WTC11 (cell line): Measurements from ENCODE around the gene CD96. TPM values are rescaled to one million over a fixed set of nuclear protein-coding genes. Genes with fewer than 3 reads are reported as not detected.

Source experiments
- ATAC-seq: fragments of 200-7000 bp; cut with Tn5 transposase; 2 replicates; pipeline ENCODE4 v1.10.0; 2021; ENCODE audit warnings: mild to moderate bottlenecking, moderate library complexity
- CTCF ChIA-PET: fragments of 300-600 bp; sonication (Branson Sonifier 250); formaldehyde crosslinking; loops from one replicate; lab custom pipeline; 2021; ENCODE audit warnings: antibody characterized with exemption; lab: Charles Lee
- POLR2A ChIA-PET: fragments of 350-600 bp; sonication (Branson Sonifier 250); formaldehyde crosslinking; loops from one replicate; lab custom pipeline; 2021; ENCODE audit warnings: antibody characterized with exemption; lab: Charles Lee
- DNase-seq: peaks from one replicate; pipeline ENCODE4 v3.0.0; 2021; ENCODE audit warnings: low spot score
- H3K27ac Mint-ChIP-seq: 2 replicates; pipeline ENCODE4 v1.8.0; 2021; ENCODE audit warnings: mixed read lengths
- H3K27me3 Mint-ChIP-seq: 2 replicates; pipeline ENCODE4 v1.8.0; 2021; ENCODE audit warnings: low read depth, mild to moderate bottlenecking, moderate library complexity, mixed read lengths
- H3K36me3 Mint-ChIP-seq: 2 replicates; pipeline ENCODE4 v1.8.0; 2021; ENCODE audit warnings: mixed read lengths
- H3K4me1 Mint-ChIP-seq: 2 replicates; pipeline ENCODE4 v1.8.0; 2022; ENCODE audit warnings: mixed read lengths
- H3K4me3 Mint-ChIP-seq: 2 replicates; pipeline ENCODE4 v1.8.0; 2021; ENCODE audit warnings: mild to moderate bottlenecking, moderate library complexity, mixed read lengths
- H3K9me3 Mint-ChIP-seq: 2 replicates; pipeline ENCODE4 v1.8.0; 2021; ENCODE audit warnings: mixed read lengths
- GTF2I ChIP-seq: fragments of 250-450 bp; sonication (Bioruptor Pico); conservative IDR thresholded peaks from 2 replicates; pipeline ENCODE4 v1.4.0; 2021; ENCODE audit warnings: mild to moderate bottlenecking
- RORB ChIP-seq: fragments of 250-450 bp; sonication (Bioruptor Pico); IDR thresholded peaks from 2 replicates; pipeline ENCODE4 v1.9.0; 2021; ENCODE audit warnings: mild to moderate bottlenecking
- ZNF396 ChIP-seq: fragments of 250-450 bp; sonication (Bioruptor Pico); IDR thresholded peaks from 2 replicates; pipeline ENCODE4 v1.8.0; 2021; ENCODE audit warnings: mild to moderate bottlenecking, moderate library complexity, borderline replicate concordance
- ZNF423 ChIP-seq: fragments of 250-450 bp; sonication (Bioruptor Pico); IDR thresholded peaks from 2 replicates; pipeline ENCODE4 v2.1.2; 2022; ENCODE audit warnings: mild to moderate bottlenecking, moderate library complexity
- total RNA-seq: library from RNA; stranded (reverse); gene quantifications from 3 replicates; pipeline ENCODE4 v1.2.3, GENCODE V29; 2021
- TF ChIP-seq, protein P1 (sequence below): sonication (generic); formaldehyde crosslinking; IDR thresholded peaks from 2 replicates; pipeline ENCODE4 v1.8.0; 2022; ENCODE audit warnings: mild to moderate bottlenecking, missing genetic modification reagents
- TF ChIP-seq, protein P2 (sequence below): sonication (generic); formaldehyde crosslinking; IDR thresholded peaks from 2 replicates; pipeline ENCODE4 v1.8.0; 2023; ENCODE audit warnings: mild to moderate bottlenecking, missing genetic modification reagents
- TF ChIP-seq, protein P3 (sequence below): fragments of 250-450 bp; sonication (Bioruptor Pico); conservative IDR thresholded peaks from 2 replicates; pipeline ENCODE4 v1.9.0; 2021; ENCODE audit warnings: mild to moderate bottlenecking
- TF ChIP-seq, protein P4 (sequence below): sonication (generic); formaldehyde crosslinking; IDR thresholded peaks from 2 replicates; pipeline ENCODE4 v1.8.1; 2023; ENCODE audit warnings: mild to moderate bottlenecking, missing genetic modification reagents
- TF ChIP-seq, protein P5 (sequence below): fragments of 250-450 bp; sonication (Bioruptor Pico); IDR thresholded peaks from 2 replicates; pipeline ENCODE4 v1.9.0; 2021; ENCODE audit warnings: mild to moderate bottlenecking

Gene CD96
- total RNA-seq, 1 experiment from 2014 or later: 0.33 TPM

DNA sequence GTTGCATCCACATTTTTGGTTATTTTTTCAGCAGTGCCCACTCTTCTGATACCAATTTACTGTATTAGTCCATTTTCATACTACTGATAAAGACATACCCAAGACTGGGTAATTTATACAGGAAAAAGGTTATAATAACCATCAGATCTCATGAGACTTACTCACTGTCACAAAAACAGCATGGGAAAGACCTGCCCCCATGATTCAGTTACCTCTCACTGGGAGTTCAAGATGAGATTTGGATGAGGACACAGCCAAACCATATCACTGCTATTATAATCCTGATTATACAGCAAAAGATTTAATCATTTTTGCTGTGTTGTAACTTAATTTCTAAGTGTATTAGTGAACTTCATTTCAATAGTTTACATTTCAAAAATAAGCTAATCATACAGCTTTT, 46.5 kb downstream of the CD96 start:
- CTCF ChIA-PET: interaction anchor here (0.7 to 0.8 kb wide), 2 partner anchors 10 to 400 kb away, joined by 3 read pairs; no protein-coding TSS in a partner anchor
- no peak overlapping the region for H3K27ac Mint-ChIP-seq
- H3K9me3 Mint-ChIP-seq: peaks cover 37% of the 10 kb centered on the region
- H3K4me3 Mint-ChIP-seq: no peak overlapping the region
- ATAC-seq: no peak
- H3K27me3 Mint-ChIP-seq: peaks cover under 1% of the 10 kb centered on the region; the same call in 1 of the 2 replicates
- peaks cover 15% of the 10 kb centered on the region for H3K36me3 Mint-ChIP-seq
- POLR2A ChIA-PET: interaction anchor here (0.6 kb wide), 1 partner anchor 78 kb away, joined by 8 read pairs; no protein-coding TSS in a partner anchor
- TF ChIP-seq, protein P1, sequence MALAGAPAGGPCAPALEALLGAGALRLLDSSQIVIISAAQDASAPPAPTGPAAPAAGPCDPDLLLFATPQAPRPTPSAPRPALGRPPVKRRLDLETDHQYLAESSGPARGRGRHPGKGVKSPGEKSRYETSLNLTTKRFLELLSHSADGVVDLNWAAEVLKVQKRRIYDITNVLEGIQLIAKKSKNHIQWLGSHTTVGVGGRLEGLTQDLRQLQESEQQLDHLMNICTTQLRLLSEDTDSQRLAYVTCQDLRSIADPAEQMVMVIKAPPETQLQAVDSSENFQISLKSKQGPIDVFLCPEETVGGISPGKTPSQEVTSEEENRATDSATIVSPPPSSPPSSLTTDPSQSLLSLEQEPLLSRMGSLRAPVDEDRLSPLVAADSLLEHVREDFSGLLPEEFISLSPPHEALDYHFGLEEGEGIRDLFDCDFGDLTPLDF (CRISPR knock-in tag): no peak
- TF ChIP-seq ZNF423 (CRISPR knock-in tag): no peak
- TF ChIP-seq, protein P2, sequence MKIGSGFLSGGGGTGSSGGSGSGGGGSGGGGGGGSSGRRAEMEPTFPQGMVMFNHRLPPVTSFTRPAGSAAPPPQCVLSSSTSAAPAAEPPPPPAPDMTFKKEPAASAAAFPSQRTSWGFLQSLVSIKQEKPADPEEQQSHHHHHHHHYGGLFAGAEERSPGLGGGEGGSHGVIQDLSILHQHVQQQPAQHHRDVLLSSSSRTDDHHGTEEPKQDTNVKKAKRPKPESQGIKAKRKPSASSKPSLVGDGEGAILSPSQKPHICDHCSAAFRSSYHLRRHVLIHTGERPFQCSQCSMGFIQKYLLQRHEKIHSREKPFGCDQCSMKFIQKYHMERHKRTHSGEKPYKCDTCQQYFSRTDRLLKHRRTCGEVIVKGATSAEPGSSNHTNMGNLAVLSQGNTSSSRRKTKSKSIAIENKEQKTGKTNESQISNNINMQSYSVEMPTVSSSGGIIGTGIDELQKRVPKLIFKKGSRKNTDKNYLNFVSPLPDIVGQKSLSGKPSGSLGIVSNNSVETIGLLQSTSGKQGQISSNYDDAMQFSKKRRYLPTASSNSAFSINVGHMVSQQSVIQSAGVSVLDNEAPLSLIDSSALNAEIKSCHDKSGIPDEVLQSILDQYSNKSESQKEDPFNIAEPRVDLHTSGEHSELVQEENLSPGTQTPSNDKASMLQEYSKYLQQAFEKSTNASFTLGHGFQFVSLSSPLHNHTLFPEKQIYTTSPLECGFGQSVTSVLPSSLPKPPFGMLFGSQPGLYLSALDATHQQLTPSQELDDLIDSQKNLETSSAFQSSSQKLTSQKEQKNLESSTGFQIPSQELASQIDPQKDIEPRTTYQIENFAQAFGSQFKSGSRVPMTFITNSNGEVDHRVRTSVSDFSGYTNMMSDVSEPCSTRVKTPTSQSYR: no peak
- TF ChIP-seq ZNF396 (CRISPR knock-in tag): no peak
- H3K4me1 Mint-ChIP-seq: 0 out of 2 replicates have a peak, but pooled peaks cover 5% of the 10 kb centered on the region
- no peak for DNase-seq

DNA sequence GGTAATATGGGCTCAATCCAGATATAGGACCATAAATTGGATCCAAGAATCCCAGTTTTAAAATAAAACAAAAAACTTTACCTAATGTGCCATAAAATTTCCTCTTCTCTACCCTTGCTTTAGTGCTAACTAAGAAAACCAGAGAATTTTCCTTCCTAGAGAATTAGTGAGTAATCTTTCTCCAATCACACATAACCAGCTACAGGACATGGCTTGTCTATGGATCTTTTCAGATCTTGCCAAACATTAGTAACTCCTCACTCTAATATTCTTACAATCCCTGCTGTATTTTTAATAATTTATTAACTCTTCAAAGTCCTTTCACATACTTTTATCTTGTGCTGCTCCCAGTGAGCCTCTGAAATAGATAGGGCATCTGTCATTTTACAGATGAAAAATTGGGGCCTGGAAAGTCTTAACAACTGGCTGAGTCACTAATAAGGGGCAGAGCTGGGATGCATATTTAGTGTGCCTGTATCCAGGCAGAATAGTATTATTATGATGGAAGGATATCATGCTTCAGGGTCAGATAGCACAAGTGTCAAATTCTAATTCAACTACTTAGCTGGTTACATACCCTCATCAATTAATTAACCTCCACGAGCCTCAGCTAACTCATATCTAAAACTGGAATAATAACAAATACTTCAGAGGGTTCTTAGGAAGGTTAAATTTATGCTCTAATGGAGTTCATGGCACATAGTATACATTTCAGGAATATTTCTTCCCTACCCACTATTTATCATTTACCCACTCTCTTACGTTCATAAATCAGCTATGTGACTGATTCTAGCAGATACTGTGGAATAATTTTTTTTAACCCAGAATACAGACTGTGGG, 47.5 kb downstream of the CD96 start:
- Mint-ChIP-seq H3K9me3 (peaks cover 27% of the 10 kb centered on the region), H3K4me3 (no peak overlapping the region), H3K27me3 (peaks cover 3% of the 10 kb centered on the region; the same call in 1 of the 2 replicates), H3K4me1 (0 out of 2 replicates have a peak, but pooled peaks cover 5% of the 10 kb centered on the region), H3K36me3 (peaks cover 8% of the 10 kb centered on the region; the same call in 1 of the 2 replicates), H3K27ac (no peak overlapping the region)
- TF ChIP-seq, protein P3, sequence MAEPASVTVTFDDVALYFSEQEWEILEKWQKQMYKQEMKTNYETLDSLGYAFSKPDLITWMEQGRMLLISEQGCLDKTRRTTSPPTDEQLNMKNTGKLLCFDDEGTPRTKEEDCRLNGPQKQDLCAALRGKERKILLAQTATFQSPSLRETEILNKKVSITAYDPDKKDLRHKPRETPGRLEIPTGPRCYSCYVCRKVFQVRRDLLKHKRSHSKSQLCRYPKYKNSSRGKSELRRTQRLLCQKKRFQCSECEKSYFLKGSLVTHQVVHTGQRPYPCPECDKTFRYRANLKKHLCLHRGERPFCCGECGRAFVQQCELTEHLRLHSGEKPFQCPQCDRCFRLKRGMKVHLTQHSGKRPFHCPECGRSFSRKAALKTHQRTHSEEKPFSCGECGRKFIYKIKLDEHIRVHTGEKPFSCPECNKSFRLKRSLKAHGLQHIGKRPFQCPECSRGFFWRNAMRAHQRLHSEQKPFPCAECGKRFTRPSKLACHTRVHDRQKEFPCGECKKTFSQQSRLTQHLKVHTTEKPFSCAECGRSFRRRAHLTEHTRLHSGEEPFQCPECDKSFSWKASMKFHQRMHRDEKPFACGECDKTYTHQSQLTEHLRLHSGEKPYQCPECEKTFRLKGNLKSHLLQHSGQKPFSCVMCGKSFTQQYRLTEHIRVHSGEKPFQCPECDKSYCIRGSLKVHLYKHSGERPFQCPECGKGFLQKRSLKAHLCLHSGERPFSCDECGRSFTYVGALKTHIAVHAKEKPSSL (CRISPR knock-in tag): no peak
- TF ChIP-seq, protein P4, sequence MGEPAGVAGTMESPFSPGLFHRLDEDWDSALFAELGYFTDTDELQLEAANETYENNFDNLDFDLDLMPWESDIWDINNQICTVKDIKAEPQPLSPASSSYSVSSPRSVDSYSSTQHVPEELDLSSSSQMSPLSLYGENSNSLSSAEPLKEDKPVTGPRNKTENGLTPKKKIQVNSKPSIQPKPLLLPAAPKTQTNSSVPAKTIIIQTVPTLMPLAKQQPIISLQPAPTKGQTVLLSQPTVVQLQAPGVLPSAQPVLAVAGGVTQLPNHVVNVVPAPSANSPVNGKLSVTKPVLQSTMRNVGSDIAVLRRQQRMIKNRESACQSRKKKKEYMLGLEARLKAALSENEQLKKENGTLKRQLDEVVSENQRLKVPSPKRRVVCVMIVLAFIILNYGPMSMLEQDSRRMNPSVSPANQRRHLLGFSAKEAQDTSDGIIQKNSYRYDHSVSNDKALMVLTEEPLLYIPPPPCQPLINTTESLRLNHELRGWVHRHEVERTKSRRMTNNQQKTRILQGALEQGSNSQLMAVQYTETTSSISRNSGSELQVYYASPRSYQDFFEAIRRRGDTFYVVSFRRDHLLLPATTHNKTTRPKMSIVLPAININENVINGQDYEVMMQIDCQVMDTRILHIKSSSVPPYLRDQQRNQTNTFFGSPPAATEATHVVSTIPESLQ (CRISPR knock-in tag): no peak
- no peak for TF ChIP-seq GTF2I (CRISPR knock-in tag)
- ChIA-PET CTCF (interaction anchor here (1.8 kb wide), 1 partner anchor 12 kb away, joined by 6 read pairs; no protein-coding TSS in a partner anchor), POLR2A (no interaction called here)
- DNase-seq (no peak), ATAC-seq (no peak)

DNA sequence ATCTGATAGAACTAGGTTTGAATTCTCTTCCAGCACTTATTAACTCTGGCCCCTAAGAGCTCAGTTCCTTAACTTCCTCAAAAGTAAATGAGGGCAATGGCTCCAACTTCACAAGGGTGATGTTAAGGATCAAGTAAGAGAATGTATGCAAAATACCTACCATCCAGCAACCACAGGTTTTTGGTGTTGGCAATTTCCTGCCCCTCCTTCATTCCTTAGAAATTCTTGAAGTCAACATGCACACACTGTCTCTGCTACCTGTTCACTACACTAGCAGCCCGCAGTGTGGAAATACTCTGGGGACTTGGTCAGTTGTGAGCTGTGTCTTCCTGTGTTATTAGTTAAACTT, 48.1 kb downstream of the CD96 start:
- POLR2A ChIA-PET: interaction anchor here (1.2 kb wide), 1 partner anchor 10 kb away, joined by 3 read pairs; no protein-coding TSS in a partner anchor
- CTCF ChIA-PET: interaction anchor here (0.6 to 1.8 kb wide), 2 partner anchors 12 to 18 kb away, joined by 3 to 6 read pairs; no protein-coding TSS in a partner anchor
- Mint-ChIP-seq H3K27ac (no peak overlapping the region), H3K36me3 (peaks cover 8% of the 10 kb centered on the region; the same call in 1 of the 2 replicates), H3K4me3 (no peak overlapping the region), H3K27me3 (peaks cover 3% of the 10 kb centered on the region; the same call in 1 of the 2 replicates), H3K4me1 (0 out of 2 replicates have a peak, but pooled peaks cover 5% of the 10 kb centered on the region), H3K9me3 (peaks cover 22% of the 10 kb centered on the region)
- DNase-seq: no peak
- ATAC-seq: no peak
- TF ChIP-seq, protein P5, sequence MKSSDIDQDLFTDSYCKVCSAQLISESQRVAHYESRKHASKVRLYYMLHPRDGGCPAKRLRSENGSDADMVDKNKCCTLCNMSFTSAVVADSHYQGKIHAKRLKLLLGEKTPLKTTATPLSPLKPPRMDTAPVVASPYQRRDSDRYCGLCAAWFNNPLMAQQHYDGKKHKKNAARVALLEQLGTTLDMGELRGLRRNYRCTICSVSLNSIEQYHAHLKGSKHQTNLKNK (CRISPR knock-in tag): no peak
- no peak for TF ChIP-seq RORB (CRISPR knock-in tag)
- TF ChIP-seq, all 79 proteins: peak for 0
